ENCODE data around the gene SMARCE1.

SMARCE1 gene

GRCh38 chr17:40647624-40648383 is at the start of gene SMARCE1:
Gene SMARCE1 (minus strand): TSS chr17:40647818. CDS start chr17:40645802, 2,016 bp downstream.
- DNase-seq (ENCODE audit: low read depth in 2 of 2) = peak; percentile 37 to 55

- DNase-seq (ENCODE audit: low read depth in 2 of 2) = no peak
Measured at GRCh38 chr17:40697297-40697696, 49.7 kb upstream of the SMARCE1 start.

GRCh38 chr17:40696651-40697072 is 49.0 kb upstream of the SMARCE1 start:
- DNase-seq (ENCODE audit: low read depth in 2 of 2) = no peak

GRCh38 chr17:40695874-40696472 is 48.4 kb upstream of the SMARCE1 start:
- no peak for DNase-seq (ENCODE audit: low read depth in 2 of 2)

- no peak for DNase-seq (ENCODE audit: low read depth in 2 of 2)
Measured at GRCh38 chr17:40694584-40694983, 47.0 kb upstream of the SMARCE1 start.

GRCh38 chr17:40687106-40687505 is 39.5 kb upstream of the SMARCE1 start:
- no peak for DNase-seq (ENCODE audit: low read depth in 2 of 2)

- no peak for DNase-seq (ENCODE audit: low read depth in 2 of 2)
Measured at GRCh38 chr17:40686192-40686591, 38.6 kb upstream of the SMARCE1 start.

DNA sequence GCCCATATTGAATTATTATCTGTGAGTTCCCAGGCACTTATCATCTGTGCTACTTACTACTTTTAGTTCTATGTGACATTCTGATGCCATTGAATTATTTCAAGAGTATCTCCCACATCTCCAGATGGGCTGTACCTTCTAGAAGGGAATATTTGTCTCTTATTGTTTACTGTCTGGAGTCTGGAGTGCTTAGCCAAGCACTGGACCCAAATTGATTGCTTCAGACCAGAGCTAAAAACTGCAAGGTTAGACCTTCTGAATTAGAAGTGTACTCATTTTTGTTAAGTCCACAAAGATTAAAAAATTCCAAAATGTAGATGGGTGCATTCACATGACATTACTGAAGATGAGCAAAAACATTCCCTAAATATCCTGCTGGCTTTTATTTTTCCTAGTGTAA is 33.4 kb upstream of the SMARCE1 start:
- DNase-seq (ENCODE audit: low read depth in 2 of 2) = no peak

- DNase-seq (ENCODE audit: low read depth in 2 of 2) = no peak
Measured at GRCh38 chr17:40679523-40679907, 31.9 kb upstream of the SMARCE1 start.

DNA sequence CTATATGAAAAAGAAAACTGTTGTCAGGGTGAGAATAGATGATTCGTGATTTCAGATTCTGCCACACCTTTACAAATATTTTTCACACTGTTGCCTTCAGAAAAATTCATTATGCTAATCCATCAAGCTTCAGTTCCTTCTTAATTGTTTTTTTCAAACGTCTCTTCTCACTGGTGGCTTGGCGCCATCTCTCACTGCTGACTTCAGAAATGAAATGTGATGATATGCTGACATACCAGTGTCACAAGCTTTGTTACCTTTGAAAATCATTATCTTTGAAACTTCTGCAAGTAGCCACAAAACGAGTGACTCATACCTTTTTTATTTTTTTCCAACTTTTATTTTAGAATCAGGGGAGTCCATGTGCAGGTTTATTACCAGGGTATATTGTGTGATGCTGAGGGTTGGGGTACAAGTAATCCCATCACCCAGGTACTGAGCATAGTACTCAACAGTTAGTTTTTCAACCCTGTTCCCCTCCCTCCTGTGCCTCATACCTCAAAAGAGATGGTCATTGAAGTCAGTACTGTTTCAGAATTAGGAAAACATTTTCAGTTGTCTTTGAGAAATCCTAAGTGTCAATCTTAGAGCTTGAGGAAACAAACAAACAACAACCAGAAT is 31.4 kb upstream of the SMARCE1 start:
- DNase-seq (ENCODE audit: low read depth in 2 of 2) = no peak

DNA sequence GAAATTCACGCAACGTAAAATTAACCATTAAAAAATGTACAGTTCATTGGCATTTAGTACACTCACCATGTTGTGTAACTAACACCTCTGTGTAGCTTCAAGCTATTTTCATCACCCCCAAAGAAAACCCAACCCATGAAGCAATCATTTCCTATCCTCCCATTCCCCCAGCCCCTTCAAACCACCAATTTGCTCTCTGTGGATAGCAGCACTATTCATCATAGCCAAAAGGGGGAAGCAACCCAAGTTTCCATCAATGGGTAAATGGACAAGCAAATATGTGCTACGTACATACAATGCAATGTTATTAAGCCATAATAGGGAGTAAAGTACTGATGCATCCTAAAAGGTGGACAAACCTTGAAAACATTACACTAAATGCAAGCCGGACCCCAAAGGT is 28.3 kb upstream of the SMARCE1 start:
- no peak for DNase-seq (ENCODE audit: low read depth in 2 of 2)

- no peak for DNase-seq (ENCODE audit: low read depth in 2 of 2)
Measured at GRCh38 chr17:40672654-40673053, 25.0 kb upstream of the SMARCE1 start.

DNA sequence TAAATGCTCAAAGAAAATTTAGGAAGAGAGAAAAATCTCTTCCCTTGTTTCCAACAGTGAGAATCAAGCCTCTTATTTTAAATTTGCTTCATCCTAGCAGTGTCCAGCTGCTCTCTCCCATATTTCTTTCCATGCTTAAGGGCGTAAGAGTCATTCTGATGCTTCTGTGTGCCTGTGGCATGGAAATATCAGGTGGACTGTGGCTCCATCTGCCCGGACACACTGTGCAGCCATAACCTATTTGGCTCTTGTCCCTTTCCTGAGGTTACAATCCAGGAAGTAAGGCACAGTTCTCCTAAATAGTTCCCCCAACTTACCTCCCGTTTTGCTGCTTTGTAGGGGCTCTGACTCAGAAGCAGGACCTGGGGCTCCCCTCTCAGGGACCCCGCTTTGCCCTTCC is 23.7 kb upstream of the SMARCE1 start:
- no peak for DNase-seq (ENCODE audit: low read depth in 2 of 2)

- DNase-seq (ENCODE audit: low read depth in 2 of 2) = no peak
Measured at GRCh38 chr17:40666331-40666730, 18.7 kb upstream of the SMARCE1 start.

GRCh38 chr17:40664582-40665333 is 17.1 kb upstream of the SMARCE1 start, which contains the start of gene KRT222:
Gene KRT222 (minus strand): TSS chr17:40665177. CDS start chr17:40665099, 78 bp downstream.
- DNase-seq (ENCODE audit: low read depth in 2 of 2) = no peak

- DNase-seq (ENCODE audit: low read depth in 2 of 2) = no peak
Measured at GRCh38 chr17:40663252-40663651, 15.6 kb upstream of the SMARCE1 start.

GRCh38 chr17:40659911-40660310 is 12.3 kb upstream of the SMARCE1 start:
- no peak for DNase-seq (ENCODE audit: low read depth in 2 of 2)

GRCh38 chr17:40658396-40658795 is 10.8 kb upstream of the SMARCE1 start:
- no peak for DNase-seq (ENCODE audit: low read depth in 2 of 2)

DNA sequence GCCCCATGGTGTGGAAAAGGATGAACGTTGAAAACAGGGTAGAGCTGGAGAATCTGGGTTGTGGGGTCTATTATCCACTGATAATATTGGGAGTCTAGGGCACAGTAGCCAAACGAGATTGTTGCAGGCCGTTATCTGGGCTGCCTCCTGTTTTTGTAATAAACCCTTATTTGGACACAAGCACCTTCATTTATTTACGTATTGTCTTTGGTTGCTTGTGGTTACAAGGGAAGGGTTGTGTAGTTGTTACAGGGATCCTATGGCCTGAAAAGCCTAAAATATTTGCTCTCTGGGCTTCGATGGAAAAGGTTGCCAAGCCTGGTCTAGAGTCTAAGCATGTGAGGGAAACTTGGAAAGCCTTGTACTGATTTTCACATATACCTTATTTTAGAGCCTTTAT is 4.3 kb upstream of the SMARCE1 start:
- DNase-seq (ENCODE audit: low read depth in 2 of 2) = no peak

DNA sequence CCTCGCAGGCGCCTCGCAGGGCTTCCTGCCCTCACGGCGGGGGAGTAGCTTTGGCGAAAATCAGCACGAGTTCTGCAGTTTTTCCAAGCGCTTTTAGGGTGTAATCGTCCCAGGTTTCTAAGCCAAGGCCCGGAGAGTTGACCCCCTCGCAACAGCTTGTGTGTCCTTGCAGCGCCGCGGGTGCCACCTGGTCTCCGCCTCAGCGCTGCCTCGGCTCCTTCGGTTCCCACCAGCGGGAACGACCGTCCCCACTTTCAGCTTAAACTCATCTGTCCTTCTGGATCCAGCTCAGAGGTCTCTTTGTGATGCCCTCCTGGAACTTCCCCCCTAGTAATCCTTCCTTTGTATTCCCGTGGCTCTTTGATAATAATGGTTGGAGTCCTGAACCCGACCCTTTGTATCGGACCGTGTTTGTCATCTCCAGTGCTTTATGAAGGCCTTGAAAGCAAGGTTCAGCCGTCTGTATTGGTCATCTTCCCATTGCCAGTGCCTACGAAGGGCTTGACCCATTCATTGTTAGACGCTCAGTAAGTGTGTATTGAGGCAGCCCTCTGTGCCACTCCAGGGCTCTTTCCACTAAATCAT is 858 bp upstream of the SMARCE1 start:
- no peak for DNase-seq (ENCODE audit: low read depth in 2 of 2)

- peak in 1 of 2 experiments; percentile 26 for DNase-seq (ENCODE audit: low read depth in 2 of 2)
Measured at GRCh38 chr17:40646791-40647623, 611 bp downstream of the SMARCE1 start.
